HG03354 (cell line): ENCODE measurements around the gene FUZ.

Experiments used
- ATAC-seq: cut with Tn5 transposase; IDR thresholded peaks from one replicate; pipeline ENCODE4 v1.9.1; 2021; ENCODE audit warnings: mild to moderate bottlenecking; ENCODE audit not compliant: unreplicated experiment, poor library complexity, severe bottlenecking

The FUZ gene

DNA sequence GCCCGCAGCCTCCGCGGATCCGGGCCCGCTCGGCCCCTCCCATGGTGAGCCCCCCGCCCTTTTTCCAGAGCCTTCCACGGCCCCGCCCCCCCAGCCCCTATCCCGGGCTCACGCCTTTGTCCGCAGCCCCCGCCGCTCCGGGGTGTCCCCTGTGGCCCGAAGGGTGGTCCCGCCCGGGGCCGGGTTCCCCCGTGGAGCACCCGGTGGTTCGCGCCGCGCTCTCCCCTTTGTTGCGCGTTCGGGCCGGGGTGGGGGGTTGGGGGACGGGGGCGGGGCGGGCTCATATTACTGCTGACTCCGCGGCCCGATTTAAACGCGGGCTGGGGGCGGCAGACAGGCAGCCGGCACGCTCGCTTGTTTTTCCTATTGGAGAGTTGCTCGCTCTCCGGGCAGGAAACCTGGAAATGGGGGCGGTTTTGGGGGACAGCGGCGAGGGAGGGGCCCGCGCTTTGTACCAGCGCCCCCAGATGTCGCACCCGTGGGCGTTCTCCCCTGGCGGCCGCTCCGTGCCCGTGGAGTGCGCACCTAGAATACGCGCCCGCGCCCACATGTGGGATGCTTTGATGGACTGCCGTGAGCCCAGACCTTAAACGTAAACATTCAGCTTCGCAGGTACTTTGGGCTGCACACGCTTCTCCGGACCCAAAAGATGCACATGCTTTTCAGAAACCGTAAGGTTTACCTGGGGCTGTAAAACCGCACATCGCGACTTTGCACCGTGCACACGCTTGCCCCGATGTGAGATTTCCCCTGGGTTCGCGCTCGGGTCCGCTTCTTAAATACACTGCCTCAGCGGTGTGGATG, 38.6 kb upstream of the FUZ start:
- peak; percentile 13 for ATAC-seq

DNA sequence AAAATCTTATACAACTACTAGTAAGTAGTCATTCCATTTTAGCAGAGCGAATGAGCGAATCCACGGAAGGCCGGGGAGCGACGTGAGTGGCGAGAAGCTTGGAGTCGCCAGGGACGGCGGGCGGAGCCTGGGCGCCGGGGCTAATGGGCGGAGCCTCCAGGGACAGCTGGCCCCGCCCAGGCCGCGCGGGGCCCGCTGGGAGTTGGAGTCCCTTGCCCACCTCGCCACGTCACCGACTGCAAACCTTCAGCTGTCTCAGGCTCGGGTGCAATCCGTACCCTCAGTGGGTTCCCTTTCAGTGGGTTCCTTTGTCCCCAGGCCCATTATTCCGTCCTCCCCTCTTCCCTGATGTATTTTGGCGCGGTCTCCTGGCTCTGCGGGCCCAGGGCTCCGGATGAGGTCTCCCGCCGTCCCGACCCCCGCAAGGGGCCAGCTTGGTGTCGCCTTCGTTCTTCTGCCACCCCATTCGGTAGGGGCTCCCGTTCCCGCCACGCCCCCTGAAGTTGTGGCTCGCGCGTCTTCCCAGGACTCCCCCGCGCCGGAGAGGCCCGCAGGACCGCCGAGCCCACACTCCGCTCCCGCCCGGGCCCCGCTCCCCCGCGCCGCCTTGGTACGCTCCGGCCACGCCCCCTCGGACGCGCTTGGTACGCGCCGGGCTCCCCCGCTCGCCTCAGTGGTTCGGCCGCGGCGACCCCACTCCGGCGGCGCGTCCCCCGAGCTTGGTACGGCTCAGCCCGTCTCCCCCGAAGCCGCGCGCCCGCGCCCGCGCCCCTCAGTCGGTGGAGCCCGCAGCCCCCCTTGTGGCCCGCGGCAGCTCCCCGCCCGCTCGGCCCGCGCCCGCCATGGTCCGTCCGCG, 37.6 kb upstream of the FUZ start, which contains the start of gene PTOV1:
Gene PTOV1, plus strand, starts transcription at position 673 of the 856 bp plus-strand sequence.
- peak; percentile 78 for ATAC-seq

DNA sequence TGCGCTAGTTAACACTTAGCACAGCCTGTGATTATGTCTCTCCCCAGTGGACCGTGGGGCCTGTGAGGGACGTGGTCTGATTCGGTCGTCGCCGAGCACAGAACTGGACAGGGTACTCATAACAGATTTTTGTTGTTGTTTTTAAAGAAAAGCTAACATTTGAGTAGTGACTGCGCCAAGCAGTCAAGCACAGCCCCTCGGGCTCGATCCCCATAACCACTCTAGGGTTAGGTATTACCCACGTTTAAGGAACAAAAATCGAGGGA, 37.1 kb upstream of the FUZ start:
- ATAC-seq = no peak

DNA sequence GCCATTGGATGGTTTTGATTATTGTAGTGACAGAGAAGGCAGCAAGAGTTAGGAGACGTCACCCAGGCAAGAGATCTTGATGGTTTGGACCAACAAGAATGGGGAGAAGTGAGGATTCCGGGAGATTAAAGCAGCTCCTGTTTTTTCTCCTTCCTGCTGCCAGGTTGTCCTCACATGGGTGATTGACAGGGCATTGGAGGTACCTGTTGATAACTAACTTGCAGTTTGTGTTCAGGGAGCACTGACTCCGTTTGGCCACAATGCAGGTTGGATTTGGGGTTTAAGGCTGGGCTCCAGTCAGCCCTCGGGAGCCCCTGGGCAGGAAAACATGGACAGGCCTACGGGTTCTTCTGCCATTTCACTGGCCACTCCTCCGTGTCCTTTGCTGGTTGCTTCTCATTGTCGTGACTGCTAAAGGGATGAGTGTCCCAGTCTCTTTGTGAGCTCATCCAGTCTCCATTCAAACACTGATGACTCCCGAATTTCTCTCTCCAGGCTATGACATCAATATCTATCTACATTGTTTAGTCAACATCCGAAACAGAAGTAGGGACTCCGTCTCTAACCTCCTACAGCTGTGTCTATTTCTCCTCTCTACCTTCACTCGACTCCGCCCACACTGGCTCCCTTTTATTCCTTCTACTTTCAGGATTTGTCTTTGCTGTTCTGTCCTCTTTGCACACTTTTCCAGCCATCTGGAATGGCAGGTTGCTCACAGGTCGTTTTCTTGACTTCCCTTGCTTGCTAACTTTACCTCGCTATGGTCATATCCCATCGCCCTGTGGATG, 36.5 kb upstream of the FUZ start:
- ATAC-seq = no peak

DNA sequence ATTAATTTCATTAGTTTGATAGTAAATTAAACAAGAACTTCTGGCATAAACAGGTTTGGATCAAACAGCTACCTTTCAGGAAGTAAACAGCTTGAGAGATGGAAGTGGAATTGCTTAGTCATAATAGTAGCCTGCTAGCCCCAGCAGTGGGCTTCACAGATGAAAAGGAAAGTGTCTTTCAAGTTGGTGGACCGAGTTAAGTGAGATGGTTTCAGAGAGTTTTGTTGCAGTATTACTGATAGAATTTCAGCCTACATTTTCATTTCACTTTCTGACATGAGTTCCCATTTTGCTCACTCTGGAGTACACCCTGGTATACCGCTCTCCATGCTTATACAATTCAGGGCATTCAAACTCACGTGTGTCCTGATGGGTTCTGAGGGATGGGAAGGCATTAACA, 35.8 kb upstream of the FUZ start:
- ATAC-seq = no peak

DNA sequence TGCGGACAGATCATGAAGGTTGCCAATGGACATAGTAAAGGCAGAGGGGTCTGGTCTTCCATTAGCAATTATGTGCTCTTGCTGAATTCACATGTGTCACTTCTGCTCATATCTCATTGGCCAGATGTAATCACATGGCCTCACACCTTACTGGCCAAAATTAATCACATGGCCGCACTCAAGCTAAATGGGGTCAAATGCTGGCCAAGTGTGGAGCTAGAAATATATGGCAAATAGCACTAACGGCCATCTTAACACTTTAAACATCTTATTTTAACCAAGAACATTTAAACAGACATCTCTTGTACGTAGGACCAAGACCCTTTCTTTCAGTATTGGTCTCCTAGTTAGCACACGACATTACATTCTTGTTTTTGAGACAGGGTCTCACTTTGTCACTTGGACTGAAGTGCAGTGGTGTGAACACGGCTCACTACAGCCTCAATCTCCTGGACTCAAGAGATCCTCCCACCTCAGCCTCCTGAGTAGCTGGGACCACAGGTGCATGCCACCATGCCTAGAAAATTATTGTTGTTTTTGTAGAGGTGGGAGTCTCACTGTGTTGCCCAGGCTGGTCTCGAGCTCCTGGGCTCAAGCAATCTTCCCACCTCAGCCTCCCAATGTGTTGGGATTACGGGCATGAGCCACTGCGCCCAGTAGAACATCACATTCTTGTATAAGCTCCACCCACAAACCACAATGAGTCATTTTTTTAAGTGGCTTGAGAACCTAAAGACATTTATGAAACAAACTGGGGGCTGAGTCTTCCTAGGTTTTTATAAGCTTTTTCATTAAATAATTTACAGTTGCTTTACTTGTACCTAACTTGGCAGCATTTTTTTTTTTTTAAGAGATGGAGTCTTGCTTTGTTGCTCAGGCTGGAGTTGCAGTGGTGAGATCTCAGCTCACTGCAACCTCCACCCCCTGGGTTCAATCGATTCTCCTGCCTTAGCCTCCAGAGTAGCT, 34.9 kb upstream of the FUZ start:
- no peak for ATAC-seq

DNA sequence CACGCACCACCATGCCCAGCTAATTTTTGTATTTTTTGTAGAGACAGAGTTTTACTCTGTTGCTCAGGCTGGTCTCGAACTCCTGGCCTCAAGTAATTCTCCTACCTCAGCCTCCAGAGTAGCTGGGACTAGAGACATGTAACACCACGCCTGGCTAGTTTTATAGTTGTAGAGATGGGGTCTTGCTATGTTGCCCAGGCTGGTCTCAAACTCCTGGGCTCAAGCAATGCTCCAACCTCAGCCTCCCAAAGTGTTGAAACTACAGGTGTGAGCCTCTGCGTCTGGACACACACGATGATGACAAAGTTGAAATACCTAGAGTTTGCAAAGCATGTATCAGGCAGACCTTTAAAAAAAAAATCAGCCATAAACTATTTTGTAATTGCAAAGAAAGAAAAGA, 33.3 kb upstream of the FUZ start:
- ATAC-seq = no peak

DNA sequence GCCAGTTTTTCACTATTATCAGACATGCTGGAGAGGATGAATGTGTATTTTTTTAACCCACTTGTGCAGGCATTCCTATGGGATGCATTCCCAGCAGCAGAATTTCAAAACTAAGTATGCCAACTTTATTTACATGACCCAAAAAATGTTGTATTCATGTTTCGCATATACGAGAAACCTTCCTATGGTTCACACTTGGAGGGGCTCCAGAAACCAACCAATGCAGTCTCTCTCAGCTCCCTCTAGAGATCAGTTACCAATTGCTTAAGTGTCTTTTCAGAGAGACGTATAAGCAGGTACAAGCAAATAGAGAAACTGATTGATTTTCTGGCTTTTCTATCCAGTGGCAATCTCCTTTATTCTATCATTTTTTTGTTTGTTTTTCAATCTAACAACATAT, 32.3 kb upstream of the FUZ start:
- no peak for ATAC-seq

DNA sequence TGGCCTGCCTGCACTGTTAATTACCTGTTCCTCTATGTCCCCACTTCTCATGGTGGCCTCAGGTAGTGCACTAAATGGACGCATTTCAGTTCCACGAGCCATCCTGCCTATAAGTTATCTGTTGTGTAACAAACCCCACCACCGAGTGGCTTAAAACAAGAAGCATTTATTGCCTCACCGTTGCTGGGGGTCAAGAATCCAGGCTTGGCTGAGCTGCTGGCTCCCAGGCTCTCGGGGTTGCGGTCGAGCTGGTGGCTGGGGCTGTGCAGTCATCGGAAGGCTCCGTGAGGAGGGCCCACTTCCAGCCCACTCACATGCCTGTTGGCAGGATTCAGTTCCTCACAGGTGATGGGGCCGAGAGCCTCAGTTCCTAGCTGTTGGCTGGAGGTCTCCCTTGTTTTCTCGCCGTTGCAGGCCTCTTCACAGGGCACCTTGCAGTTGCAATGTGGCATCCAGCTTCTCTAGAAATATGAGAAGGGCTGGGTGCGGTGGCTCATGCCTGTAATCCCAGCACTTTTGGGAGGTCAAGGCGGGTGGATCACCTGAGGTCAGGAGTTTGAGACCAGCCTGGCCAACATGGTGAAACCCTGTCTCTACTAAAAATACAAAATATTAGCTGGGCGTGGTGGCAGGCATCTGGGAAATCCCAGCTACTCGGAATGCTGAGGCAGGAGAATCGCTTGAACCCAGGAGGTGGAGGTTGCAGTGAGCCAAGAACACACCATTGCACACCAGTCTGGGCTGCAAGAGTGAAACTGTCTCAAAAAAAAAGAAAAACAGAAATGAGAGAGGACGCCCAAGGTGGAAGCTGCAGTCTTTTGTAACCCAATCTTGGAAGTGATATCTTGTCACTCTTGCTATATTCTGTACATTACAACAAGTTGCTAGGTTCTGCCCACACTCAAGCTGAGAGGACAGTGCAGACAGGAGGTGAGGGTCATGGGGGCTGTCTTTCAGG, 31.3 kb upstream of the FUZ start:
- ATAC-seq = no peak

DNA sequence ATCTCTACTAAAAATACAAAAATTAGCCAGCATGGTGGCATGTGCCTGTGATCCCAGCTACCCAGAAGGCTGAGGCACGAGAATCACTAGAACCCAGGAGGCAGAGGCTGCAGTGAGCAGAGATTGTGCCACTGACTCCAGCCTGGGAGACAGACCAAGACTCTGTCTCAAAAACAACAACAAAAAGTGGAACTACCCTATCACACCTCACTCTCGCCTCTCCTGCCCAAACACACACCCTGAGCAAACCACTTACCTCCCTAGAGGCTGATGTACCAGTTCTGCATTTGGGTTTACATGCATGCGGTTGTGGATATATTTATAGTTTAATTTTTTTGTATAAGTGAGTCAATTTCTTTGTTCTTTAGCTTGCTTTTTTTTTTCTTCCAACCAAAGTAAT, 30.2 kb upstream of the FUZ start:
- no peak for ATAC-seq

DNA sequence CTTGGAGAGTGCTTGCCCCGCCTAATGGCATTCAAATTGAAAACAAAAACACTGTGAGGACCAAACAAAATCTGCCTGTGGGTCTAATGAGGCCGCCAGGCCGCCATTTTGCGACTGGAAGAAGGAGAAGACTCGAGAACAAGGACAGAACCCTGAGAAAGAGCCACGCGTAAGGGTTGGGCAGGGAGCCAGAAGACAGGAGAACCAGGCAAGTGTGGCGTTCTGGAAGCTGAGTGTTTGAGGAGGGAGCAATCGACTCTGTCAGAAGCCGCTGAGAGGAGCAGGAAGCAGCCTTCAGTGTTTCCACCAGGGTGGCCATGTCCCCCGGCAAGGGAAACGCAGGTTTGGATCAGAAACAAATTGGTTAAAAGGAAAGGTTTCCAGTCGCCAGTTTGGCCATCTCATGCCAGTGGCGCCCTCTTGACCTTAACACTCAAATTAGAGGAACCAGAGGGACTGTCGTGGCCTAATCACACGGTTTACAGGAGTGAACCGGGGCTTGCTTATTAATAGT, 27.7 kb upstream of the FUZ start:
- ATAC-seq = no peak

DNA sequence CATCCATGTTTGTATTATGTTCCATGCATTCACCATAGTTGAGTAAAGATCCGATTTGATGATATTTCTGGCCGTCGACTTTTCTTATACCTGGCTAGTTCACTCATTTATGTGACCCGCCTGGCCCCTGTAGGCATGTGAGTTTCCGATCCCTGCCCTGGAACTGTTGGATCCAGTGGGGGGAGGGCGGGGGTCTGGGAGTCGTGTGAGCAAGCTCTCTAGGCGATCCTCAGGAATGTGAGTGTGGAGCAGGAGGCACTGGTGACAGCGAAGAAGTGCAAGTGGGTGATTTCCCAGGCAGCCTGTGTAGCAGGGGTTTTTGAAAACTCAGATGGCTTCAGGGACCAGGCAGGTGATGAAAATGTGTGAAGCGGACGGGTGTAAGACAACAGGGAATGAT, 27.2 kb upstream of the FUZ start:
- no peak for ATAC-seq

DNA sequence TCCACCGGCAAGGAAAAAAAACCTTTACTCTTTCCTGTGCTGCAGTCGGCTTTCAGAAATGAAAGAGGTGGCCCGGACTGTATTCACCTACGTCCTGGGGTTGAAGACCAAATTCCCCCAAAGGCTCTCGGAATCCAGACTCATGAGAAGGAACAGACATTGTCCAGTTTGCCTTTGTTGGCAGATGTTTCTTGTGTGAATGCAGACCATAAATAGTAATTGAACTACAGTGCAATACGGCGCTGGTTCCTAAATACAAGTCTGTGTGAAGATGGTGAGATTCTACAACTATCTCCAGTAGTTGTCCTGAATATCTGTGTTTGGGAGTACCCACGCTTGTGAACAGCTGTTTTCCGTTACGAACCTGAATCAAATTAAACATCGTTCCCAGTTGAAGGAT, 26.6 kb upstream of the FUZ start:
- no peak for ATAC-seq

DNA sequence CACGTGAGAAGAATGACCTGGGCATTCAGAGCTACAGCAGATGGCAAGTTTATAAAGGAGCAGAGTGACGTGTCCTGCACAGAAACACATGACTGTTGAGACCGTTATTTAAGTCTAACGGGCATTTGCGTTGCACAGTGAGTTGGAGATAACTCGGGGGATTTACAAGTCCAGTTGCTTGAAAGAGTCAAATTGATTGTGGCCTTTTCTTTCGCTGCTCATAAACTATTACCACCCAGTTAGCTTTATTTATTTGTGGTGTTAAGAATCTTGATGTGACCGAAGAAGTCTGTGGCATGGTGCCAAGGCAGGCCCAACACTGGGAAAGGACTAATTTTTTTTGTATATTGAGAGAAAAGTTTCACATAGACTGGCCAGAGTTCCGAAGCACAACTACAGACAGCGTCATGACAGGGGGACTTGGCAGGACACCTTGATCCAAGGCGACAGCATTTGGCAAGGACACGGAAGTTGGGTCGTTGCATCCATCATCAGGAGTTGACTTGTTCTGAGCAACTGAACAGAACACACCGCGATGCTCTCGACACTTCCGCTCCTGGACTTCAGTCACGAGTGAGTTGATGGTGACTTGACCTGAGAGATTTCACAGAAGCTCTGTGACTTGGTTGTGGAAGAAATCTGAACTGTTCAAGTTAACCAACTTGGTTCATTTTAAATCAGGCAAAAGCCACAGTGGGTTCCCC, 25.9 kb upstream of the FUZ start:
- ATAC-seq = no peak

DNA sequence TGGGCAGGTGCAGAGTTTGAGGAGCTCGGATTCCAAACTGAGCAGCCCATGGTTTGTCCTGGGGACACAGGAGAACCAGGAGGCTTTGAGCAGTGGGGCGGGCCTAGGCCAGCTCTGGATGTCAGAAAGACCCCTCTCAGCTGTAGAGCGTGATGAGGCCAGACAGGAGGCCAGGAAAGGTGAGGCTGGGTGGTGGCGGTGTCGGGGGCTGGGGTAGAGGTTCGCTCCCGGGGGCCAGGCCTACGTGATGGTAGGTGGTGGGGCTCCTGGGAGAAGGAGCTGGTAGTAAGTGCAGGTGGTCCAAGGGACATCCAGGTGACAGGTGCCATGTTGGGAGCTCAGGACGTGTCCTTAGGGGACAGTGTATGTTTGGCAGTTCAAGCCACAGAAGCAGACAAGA, 24.3 kb upstream of the FUZ start:
- no peak for ATAC-seq

DNA sequence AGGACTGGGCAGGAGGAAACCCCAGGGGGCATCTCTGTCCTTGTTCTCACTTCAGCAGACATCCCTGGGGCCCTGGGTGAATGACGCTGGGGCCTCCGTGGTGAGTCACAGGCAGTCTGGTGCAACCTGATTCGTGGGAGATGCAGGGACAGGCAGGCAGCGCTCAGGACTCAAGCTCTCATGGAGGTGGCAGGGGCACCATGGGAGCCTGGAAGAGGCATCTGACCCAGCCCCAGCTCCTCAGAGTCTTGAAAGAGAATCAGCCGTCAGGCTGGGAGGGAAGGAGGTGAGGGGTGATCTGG, 23.9 kb upstream of the FUZ start:
- ATAC-seq = no peak

DNA sequence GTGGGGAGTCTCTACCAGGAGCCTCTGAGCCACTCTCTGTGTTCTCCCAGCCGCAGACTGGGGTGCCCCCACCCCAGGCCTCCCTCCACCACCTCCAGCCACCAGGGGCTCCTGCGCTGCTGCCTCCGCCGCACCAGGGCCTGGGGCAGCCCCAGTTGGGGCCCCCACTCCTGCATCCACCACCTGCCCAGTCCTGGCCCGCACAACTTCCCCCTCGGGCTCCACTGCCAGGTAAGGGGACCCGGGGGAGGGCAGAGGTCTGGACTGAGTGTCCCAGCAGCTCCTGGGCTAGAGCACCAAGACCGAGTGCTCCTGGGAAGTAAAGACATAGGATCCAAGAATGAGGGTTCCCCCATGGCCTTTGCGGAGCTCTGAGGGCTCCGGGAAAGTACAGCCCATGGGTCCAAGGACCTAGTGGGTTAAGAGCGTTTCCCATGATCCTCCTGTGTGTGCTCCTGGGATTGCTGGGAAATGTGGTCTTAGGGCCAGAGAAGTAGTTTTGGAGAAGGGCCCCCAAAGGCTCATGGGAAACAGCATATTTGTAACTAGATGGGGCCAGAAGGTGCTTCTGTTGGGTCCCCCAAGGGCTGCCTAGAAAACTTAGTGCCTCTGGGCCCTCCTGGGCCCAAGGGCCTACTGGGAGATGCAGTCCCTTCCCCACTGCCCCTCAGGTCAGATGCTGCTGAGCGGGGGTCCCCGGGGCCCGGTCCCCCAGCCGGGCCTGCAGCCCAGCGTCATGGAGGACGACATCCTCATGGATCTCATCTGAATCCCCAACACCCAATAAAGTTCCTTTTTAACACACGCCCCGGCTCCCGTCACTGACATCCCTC, 23.3 kb upstream of the FUZ start:
- no peak for ATAC-seq
